ENCODE data around the gene NFE2L3.

DNA sequence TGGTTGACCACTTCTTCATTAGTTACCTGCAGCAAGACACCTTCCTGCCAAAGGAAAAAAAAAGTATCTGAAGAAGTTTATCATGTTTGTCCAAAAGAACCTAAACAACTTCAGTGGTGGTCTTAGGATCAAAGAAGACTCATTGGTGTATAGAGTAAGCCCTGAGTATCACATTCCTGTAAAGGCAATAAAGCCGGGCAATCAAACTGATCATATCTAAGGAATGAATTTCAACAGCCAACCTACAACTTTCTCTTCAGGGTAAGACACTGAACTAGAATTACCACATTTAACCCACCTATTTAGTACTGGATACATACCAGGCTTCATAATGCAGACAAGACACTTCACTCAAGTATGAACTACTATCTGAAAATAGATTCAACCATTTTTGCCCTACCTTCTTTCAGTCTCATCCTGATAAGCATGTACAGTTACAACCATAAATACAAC, 38.4 kb downstream of the NFE2L3 start:
- TF ChIP-seq, protein P1, sequence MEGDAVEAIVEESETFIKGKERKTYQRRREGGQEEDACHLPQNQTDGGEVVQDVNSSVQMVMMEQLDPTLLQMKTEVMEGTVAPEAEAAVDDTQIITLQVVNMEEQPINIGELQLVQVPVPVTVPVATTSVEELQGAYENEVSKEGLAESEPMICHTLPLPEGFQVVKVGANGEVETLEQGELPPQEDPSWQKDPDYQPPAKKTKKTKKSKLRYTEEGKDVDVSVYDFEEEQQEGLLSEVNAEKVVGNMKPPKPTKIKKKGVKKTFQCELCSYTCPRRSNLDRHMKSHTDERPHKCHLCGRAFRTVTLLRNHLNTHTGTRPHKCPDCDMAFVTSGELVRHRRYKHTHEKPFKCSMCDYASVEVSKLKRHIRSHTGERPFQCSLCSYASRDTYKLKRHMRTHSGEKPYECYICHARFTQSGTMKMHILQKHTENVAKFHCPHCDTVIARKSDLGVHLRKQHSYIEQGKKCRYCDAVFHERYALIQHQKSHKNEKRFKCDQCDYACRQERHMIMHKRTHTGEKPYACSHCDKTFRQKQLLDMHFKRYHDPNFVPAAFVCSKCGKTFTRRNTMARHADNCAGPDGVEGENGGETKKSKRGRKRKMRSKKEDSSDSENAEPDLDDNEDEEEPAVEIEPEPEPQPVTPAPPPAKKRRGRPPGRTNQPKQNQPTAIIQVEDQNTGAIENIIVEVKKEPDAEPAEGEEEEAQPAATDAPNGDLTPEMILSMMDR (IDR thresholded peaks at IDR 0.05; ENCODE audit: low read depth, low read length), result no peak
- TF ChIP-seq EZH2phosphoT487 (IDR thresholded peaks at IDR 0.05; ENCODE audit: low read depth), result no peak

All from OCI-LY3 (cell line).